Fibroblast of gingiva (primary cell): ENCODE results near the gene EPDR1.
A peak's percentile ranks its signal among the peaks of the same experiment; 100 is the strongest.

Experiments
- DNase-seq: peaks from one replicate; pipeline ENCODE4 v3.0.0-alpha.2; 2011; ENCODE audit warnings: low read depth

EPDR1 gene

DNA sequence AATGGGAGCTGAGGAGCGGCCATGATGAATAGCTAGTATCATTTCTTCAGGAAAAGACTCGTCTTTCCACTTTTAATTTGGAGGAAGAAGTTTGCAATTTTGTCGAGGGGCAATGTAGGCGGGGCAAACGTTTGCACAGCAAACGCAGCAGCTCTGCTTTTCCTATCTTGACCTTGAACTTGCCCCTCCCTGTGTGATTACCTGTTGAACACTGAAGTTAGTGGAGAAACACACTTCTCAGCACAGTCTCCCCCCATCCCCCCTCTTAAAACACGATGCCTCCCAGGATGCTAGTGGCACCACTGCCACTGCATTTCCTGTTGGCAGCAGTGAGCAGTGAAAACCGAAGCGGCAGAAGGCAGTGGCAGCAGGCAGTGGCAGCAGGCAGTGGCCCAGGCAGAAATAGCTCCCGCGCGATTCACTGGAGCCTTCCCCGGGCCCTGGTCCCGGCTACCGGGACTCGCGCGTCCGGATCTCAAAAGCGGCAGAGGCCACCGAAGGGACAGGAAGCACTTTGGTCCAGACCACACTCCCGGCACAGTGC lies at the start of gene EPDR1:
Gene EPDR1, plus strand, starts transcription at position 336 of the 544 bp plus-strand sequence. CDS start 300 bp downstream, outside the sequence.
- DNase-seq: peak; percentile 44

DNA sequence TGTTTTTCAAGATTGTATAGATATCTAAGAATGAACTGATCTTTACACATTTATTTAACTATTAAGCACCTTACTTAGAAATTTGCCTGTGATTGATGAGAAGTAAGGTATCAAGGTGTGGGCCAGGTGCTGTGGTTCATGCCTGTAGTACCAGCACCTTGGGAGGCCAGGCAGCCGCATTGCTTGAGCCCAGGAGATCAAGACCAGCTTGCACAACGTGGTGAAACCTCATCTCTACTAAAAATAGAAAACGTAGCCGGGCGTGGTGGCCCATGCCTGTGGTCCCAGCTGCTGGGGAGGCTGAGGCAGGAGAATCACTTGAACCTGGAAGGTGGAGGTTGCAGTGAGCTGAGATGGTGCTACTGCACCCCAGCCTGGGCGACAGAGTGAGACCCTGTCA lies 38.4 kb upstream of the EPDR1 start:
- no peak for DNase-seq

DNA sequence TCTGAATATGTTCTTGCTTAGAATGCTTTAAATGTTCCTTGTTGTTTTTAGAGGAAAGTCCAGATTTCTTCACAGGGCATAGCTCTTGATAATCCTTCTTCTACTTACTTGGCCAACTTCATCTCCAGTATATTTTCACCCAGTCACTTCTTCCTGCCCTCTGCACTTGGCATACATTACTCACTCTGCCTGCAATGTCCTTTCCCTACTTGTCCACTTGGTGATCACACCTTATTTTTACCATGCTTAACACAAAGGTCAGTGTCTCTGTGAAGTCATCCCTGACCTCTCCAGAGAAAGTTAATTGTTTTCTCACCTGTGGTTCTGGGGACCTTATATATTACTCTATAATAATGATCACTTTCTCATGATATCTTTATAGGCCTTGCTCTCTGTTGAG lies 27.1 kb upstream of the EPDR1 start:
- no peak for DNase-seq

DNA sequence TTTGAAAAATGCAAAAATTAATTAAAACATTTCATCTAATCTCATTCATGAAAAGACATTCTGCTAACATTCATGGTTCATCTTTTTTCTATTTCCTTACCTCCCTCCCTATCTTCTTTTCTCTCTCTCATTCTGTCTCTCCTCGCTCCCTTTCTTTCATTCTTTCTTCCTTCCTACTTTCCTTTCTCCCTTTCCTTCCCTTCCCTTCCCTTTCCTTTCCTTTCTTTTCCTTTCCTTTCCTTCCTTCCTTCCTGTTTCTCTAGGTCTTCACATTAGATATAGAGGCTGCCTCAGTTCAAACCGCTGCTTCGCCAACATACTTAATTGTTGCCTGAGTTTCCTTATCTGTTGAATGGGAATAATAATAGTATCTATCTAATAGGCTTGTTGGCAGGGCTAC lies 25.8 kb upstream of the EPDR1 start:
- DNase-seq: no peak

DNA sequence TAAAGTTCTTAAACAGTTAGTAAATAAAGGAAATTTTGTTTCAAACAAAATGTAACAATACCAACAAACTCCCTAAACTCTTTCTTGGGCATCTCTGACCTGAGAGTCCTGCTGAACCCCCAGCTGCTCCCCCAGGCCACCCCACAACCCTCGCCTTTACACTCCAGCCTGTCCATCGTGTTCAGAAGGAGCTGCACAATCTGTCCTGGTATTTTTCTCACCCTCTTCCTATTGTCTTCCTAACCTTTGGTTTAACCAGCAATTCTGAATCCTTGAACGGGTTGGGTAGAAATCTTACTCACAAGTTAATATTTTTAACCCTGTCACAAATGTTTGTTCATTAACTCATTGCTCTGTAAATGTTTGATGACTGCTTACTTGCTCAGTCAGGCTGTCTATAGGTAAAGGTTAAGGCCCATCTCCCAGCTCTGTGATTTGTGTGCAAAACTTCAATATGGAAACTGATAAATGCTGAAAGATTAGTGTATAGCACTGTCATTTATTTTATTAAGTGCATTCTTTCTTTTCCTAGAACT lies 20.7 kb upstream of the EPDR1 start:
- no peak for DNase-seq

DNA sequence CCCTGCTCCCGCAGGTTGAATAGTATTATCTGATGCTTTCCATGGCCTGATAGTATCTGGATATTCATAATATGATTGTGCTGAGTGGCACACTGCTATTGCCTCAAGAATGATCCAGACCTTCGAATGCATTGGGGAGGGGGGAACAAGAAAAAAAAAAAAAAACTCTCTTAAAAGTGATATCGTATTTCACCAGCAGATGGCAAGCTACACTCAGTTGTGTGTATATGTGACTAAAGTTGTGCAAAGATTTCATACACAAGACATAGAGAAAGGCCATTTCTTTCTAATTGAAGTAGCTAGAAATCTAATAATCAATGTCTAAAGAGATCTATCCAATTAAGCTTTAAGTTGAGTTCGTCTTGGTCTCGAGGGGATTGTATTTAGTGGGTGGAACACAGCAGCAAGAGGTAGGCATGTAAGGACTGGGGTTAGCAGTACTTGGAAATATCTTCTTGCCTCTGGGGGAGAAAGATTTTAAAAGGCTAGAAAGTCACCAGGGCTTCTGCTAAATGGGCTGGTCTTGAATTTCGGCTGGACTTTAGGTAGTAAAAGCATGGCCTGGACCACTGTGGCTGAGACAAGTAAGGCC lies 19.1 kb upstream of the EPDR1 start:
- DNase-seq: peak; percentile 27

DNA sequence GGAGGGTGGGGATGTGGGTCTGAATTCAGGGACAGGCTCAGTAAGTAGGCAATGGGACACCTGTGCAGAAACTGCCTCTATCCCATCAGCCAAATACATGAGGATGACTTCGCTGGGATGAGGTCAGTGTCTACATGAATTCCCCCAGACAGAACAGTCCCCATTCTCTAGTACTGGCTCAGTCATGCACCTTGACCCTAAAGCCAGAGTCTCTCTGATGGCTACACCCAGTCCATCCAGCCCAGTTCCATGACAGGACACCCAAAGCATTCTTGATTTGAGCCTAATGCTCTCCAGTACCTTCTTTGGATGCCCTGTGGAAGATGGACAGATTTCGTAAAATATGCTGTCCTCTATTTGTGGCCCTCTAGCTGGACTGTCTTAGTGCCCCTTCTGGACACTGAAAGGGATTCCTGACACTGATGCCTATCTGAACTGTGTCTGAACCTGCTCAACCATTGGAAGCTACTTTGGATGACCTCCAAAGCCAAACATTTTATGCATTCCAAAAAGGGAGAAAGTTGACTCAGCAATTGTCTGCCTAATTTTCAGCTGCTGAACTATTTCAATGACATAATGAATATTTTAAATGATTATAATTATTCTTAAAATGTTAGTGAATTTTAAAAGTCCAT lies 18.4 kb upstream of the EPDR1 start:
- DNase-seq: peak; percentile 7

DNA sequence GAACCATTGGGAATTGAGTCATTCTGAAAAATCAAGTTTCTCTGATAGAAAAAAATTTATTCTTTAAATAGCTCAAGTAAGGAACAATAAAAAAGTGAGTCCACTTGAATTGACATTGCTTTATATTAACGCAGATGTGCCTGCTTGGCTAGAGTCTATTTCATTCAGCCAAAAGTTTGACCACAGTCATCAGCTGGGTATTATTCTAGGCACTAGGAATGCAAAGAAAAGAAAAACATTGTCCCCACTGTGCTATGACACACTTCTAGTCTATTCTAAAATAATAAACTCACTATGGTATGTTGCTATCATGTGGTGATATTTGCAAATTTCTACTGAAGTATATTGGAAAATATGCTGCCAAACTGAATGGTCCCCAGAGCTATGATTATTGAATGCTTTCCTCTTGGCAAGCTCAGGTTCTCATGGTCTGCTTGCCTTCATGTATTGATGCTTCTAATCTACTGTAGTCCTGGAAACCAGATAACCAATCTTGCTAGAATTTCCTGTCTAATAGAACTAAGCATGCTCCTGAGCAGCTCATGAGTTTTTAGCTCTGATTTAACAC lies 12.1 kb upstream of the EPDR1 start:
- DNase-seq: peak; percentile 72

DNA sequence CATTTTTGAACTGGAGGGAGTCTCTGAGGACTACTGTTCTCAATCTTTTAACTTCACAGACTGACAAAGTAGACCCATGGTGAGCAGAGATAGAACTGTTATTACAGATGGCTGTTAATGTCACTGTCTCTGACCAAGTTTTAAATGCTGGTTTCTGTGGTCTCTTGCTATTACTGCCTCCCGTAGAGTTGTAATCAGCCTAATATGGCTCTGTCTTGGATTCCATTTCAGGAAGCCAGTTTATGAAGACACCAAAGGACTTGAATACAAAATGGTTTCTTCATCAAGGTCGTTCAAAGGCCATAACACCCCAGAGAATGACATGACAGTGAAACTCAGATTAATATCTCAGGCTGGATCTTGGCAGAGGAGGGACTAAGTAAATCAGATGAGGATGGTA lies 7.7 kb upstream of the EPDR1 start:
- DNase-seq: no peak

DNA sequence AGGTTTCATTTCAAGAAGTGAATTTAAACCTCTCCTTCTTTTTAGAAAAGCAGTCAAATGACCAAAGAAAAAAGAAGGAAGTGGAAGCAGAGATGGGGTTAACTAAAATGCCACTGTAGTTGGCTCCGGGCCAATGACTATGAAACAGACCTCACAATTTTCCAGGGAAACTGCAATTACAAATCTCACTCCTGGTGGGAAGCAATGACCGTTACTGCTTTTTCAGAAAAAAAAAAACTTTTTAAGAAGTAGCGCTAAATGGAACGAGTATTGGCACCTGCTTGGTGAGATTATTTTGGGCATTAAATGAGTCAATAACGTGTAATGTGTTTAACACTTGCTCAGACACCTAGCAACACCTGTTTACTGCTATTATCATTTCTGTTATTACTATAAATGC lies 5.0 kb upstream of the EPDR1 start:
- DNase-seq: no peak

DNA sequence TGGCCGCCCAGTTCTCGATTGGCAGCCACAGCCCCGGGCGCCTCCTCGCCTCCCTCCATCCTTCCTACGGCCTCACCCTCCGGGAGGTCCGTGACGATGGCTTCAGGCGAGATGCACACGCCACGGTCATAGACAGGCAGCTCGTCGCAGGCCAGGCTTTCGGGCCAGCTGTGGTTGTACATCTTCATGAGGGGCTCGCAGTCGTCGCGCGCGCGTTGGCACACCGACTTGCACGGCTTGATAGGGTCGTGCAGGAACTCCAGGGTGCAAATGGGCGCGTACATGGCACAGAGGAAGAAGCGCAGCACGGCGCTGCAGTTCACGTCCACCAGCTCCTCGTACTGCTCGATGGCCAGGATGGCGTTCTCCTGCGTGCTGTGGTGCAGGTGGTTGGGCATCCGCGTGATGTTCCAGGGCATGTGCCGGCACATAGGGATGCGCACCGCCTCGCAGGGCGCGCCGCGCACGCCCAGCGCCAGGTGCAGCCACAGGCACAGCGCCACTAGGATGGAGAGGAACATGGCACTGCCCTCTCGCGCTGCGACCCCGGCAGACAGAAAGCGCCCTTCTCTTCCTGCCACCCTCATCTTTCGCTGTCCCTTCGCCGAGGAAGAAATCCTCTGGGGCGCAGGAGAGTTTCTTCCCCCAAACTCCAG lies 4.3 kb upstream of the EPDR1 start:
- peak; percentile 2 for DNase-seq

DNA sequence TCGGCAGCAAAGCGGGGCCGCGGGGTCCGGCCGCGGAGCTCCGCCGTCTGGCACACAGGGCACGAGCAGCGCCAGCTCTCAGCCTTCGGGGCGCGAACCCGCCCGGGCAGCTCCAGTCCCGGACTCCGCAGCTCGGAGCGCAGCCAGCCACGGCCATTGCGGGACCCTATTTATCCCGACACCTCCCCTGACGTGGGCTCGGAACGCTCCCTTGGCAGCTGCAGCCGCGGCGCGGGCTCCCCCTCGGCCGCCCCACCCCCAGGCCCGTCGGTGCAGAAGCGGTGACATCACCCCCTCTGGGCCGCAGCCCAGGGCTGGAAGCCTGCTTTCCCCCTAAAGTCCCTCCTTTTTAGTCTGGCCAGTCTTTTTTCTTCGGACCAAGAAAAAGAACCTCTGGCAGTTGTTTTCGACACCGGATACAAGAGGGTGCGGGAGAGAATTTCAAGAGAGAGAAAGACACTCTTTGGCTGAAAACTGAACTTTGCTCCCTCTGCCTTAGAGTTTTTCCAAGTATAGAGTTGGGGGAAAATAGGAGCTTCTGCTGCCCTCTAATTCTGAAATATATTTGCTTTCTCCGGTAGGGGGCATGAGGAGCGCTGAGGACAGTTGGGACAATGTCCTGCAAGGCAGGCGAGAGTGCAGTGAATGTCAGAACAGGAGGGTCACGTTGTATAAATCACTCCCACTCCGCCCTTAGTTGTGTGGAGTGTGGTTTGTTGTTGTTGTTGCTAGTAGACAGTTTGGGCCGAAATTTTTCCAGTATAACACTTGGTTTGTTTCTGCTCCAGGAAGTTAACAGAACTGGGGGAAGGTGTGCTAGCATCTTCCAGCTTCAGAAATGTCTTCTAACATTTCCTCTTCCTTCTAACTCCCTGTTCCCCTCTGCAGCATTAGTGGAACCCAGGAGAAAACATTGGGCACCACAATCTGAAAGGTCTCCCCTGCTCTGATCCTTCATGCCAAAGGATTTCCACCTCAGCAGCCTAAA lies 3.5 kb upstream of the EPDR1 start, which contains the start of gene SFRP4:
Gene SFRP4, minus strand, starts transcription at position 145 of the 988 bp plus-strand sequence. CDS start 280 bp downstream, outside the sequence.
- DNase-seq: peak; percentile 38

DNA sequence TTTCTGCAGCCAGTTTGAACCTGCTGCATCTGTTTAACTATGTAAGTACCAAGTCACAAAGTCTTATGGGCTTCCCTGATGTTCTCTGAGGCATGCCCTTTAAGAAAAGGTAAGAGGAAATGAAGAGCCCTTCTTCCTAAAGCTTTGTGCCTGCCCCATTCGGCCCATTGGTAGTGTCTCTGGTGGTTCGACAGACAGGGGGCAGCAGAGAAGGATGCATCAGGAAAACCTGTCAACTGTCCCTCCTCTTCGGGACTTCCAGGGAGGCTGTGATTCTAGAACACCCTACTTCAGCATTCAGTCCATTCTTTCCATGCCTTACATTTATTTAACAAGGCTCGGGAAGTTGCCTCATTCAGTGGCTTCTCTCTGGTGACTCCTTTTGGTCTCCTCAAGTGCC lies 1.9 kb upstream of the EPDR1 start:
- DNase-seq: no peak

DNA sequence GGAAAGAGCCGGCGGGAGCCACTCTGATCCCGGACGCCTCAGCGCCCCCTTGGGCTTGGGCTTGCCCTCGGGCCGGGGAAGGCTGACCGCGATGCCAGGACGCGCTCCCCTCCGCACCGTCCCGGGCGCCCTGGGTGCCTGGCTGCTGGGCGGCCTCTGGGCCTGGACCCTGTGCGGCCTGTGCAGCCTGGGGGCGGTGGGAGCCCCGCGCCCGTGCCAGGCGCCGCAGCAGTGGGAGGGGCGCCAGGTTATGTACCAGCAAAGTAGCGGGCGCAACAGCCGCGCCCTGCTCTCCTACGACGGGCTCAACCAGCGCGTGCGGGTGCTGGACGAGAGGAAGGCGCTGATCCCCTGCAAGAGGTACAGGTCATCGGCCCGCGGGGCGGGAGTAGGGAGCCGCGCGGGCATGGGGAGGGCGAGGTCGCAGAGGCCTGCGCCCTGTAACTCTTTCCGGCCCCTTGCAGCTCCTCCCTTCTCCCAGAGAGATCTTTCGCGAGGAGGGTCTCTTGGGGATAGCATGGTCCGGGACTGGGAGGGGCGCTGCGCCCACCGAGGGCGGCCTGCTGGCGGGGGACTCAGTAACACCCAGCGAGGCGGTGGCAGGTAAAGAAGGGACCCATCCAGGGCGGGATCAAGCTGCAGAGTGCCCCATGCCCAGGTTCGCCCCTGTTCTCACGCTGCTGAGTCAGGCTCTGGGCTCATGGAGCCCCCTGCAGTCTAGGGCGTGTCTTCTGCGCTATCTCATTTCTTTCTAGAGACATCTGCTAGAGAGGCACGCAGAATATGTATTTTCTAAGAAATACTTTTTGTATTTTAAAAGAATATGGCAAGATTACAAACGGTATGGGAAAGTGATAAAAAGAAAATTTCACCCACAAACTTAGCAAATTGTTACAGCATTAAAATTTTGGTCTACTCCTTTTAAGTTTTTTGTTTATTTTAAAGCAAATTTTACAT lies 687 bp downstream of the EPDR1 start:
- DNase-seq: peak; percentile 8

DNA sequence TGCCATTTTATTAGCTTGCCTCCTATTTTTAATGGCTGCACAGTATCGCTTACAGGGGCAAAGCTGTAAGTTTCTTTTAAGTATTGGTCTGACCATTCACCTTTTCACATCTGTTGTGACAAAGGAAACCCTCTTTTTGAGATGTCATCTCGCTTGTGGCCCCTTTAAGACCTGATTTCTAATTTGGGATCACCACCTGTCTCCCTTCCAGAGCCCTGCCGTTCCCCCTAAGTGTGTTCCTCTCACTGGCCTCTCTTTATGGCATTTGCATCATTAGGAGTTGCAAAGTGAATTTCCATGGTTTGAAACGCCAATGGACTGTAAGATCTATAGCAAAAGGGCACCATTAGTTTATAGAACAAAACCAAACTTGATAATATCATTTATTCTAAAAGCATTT lies 1.4 kb downstream of the EPDR1 start:
- DNase-seq: no peak

DNA sequence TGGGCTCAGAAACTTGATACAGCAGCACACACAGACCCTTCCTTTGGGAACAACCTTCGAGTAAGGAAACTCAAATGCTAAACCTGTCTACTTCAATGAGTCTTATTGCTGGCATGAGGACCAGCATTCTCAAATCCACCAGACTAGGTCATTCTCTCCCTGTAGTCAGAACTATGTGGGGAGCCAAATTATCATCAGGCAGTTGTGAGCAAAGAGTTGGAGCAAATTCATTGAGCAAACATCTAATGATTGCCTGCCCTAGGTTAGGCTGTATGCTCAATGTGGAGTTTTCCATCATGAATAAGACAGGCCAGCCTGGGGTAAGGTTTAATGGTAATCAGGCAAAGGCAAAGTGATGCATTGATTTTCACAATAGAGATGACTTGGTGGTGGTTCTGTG lies 3.6 kb downstream of the EPDR1 start:
- no peak for DNase-seq

DNA sequence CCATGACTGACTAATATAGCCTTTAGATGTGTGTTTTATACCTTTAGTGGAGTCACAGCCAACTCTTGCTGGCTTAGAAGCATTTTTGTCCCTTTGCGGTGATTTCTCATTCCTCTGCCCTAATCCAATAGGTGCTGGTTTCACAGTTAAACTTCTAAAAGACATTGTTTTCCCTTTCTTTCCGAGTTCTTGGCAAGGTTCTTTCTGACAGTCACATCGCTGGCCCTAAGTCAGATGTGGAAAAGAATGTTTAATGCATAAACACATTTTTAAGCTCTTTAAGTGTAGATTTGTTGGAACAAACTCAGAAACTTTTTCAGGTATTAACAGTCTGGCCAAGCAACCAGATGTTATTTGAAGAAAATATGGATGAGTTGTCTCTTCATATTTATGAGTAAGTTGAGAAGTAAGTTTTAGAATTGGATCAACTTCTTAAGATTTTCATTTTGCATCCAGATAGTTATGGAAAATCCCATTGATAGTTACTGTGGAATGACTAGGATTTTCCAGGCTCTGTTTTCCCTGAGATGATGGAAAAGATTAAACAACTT lies 4.1 kb downstream of the EPDR1 start:
- no peak for DNase-seq

DNA sequence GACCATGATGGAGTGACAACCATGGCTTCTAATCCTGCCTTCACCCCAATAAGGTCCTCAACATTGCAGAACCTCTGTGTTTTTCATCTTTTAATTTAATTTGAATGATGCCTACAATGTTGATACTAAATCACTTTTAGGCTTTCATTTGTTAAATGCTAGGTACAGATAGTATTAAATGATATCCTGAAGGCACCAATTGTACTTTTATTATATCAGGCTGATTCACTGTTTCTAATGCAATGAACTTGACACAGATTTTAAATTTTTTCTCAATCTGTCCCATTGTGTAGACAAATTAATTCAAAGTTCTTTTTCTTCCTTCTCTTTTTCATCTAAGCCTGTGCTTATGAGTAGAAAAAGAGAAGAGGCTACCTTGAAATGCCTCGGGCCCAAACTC lies 5.2 kb downstream of the EPDR1 start:
- no peak for DNase-seq

DNA sequence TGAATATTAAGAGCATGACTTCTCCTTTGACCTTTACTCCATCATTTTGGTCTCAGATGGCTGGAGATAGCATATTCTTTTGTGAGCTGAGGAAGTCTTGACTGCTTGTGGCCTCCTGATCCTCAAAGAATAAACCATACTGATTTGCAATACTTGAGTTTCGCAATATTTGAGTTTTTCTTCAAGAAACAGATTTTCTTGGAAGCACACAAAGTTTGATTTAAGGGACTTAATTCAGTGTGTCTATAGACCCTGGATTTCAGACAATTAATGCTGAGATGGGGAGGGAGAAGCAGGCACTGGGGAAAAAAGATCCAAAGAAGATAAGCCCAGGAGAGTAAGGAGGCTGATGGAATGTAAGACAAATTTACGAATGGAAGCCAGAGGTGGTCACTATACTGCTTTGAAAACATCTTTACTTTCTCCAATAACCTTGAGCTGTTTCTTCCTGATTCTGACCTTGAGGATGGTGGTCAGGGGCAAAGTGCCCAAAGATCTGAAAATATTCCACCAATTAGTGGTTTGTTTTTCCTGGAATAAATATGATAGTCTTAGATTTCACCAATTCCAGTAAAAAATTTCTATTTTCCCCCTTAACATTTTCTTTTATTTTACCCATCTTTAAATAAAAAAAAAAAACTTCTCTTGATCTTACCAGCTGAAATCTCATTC lies 7.5 kb downstream of the EPDR1 start:
- peak; percentile 45 for DNase-seq
